Tibial artery (tissue), 4 donors: ENCODE measurements around the gene FBN3.

Experiments used
- DNase-seq, 2 donors: peaks; one replicate each; pipeline ENCODE4 v3.0.0-alpha.2; 2019
- H3K27ac ChIP-seq, 2 donors: fragments of 200-600 bp; sonication (generic) in 1 of 2; 1 replicate in 1 of 2; 2 replicates in 1 of 2; pipeline ENCODE4 v1.5.1; 2018 to 2019; ENCODE audit warnings: mild to moderate bottlenecking in 1 of 2
- H3K27me3 ChIP-seq, 2 donors: fragments of 200-600 bp; sonication (generic) in 1 of 2; one replicate each; pipeline versions ENCODE4 v1.5.1 to v1.6.0; 2016 to 2019
- H3K36me3 ChIP-seq, 3 donors: fragments of 200-600 bp; sonication (generic) in 2 of 3; one replicate each; pipeline ENCODE4 v1.5.1; 2016 to 2019; ENCODE audit warnings: mild to moderate bottlenecking in 2 of 3
- H3K4me1 ChIP-seq, 4 donors: fragments of 200-600 bp; sonication (generic) in 2 of 4; 1 replicate in 3 of 4; 2 replicates in 1 of 4; pipeline ENCODE4 v1.5.1; 2016 to 2019
- H3K4me3 ChIP-seq, 2 donors: fragments of 200-600 bp; sonication (generic) in 1 of 2; 1 replicate in 1 of 2; 2 replicates in 1 of 2; pipeline ENCODE4 v1.5.1; 2018 to 2019; ENCODE audit warnings: mild to moderate bottlenecking in 2 of 2
- H3K9me3 ChIP-seq, 3 donors: fragments of 200-600 bp; sonication (generic) in 1 of 3; one replicate each; pipeline ENCODE4 v1.5.1; 2016 to 2019
- intact Hi-C: fragments of 100-400 bp; cut with DNase I; formaldehyde crosslinking; loops from one replicate; pipeline ENCODE4 v1.15.0; 2023; ENCODE audit warnings: low total_unique reads
- TF ChIP-seq, protein P1 (sequence below), 2 experiments: fragments of 200-600 bp in 1 of 2; fragments of 450-650 bp in 1 of 2; IDR thresholded peaks; one replicate each; pipeline ENCODE4 v1.5.1; 2017 to 2019; ENCODE audit warnings: antibody characterized with exemption in 2 of 2, mild to moderate bottlenecking in 1 of 2, moderate library complexity in 1 of 2

The FBN3 gene

DNA sequence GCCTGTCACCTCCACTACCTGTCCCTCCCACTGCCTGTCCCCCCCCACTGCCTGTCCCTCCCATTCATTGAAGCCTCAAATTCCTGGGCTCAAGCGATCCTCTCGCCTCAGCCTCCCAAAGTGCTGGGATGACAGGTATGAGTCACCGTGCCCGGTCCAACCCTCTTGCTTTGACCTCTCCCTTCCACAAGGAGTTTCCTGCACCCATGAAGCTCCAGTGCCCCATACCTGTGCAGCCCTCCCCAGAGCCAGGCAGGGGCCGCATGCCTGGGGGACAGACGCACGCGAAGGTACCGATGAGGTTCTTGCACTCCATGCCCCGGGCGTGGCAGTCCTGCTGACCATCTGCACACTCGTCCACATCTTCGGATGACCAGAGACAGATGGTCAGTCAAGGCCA is 62.5 kb downstream of the FBN3 start:
- Histone ChIP-seq H3K4me3 (no peak overlapping the region), H3K27ac (no peak overlapping the region), H3K27me3 (peaks cover 0 to 12% of the 10 kb centered on the region in 2 donors), H3K36me3 (no peaks in the 10 kb centered on the region), H3K4me1 (no peaks in the 10 kb centered on the region), H3K9me3 (peaks cover 0 to 11% (median 0%) of the 10 kb centered on the region in 3 donors)
- DNase-seq = no peak
- TF ChIP-seq, protein P1, sequence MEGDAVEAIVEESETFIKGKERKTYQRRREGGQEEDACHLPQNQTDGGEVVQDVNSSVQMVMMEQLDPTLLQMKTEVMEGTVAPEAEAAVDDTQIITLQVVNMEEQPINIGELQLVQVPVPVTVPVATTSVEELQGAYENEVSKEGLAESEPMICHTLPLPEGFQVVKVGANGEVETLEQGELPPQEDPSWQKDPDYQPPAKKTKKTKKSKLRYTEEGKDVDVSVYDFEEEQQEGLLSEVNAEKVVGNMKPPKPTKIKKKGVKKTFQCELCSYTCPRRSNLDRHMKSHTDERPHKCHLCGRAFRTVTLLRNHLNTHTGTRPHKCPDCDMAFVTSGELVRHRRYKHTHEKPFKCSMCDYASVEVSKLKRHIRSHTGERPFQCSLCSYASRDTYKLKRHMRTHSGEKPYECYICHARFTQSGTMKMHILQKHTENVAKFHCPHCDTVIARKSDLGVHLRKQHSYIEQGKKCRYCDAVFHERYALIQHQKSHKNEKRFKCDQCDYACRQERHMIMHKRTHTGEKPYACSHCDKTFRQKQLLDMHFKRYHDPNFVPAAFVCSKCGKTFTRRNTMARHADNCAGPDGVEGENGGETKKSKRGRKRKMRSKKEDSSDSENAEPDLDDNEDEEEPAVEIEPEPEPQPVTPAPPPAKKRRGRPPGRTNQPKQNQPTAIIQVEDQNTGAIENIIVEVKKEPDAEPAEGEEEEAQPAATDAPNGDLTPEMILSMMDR (IDR thresholded peaks at IDR 0.05) = no peak
- intact Hi-C loops = no loop called here

DNA sequence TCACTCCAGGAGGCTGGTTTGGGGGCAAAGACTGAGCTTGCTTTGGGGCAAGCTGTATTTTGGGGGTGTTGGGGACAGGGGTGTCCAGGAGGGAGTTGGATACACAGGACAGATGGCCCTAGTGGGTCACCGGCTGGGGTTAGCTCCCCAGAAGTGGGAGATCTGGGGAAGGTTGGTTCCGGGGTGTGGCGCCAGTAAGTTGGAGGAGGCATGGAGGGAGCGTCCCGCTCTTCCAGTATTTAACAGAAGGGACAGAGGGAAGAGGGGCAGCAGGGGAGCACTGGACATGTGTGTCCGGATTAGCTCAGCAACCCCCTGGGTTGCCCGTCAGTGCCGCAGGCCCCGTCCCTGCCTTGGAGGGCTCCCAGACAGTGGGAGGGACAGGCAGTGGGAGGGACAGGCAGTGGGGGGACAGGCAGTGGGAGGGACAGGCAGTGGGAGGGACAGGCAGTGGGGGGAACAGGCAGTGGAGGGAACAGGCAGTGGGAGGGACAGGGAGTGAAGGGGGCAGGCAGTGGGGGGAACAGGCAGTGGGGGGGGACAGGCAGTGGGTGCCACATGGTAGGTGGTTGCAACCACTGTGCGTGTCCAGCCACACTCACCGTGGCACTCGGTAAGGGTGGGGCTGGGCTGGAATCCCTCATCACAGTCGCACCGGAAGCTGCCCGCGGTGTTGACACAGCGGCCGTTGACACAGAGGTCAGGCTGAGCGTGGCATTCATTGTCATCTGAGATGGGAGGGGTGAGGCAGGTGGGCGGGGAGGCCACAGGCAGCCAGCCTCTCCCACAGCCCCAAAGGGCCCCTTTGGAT is 63.6 kb downstream of the FBN3 start:
- Histone ChIP-seq H3K4me3 (no peak overlapping the region), H3K27me3 (peaks cover 0 to 12% of the 10 kb centered on the region in 2 donors), H3K36me3 (no peaks in the 10 kb centered on the region), H3K27ac (no peak overlapping the region), H3K9me3 (peaks cover 0 to 3% (median 0%) of the 10 kb centered on the region in 3 donors), H3K4me1 (no peaks in the 10 kb centered on the region)
- DNase-seq = no peak
- TF ChIP-seq, protein P1 (IDR thresholded peaks at IDR 0.05) = no peak
- intact Hi-C loops = no loop called here

- H3K4me3 ChIP-seq = no peak overlapping the region
- no peak overlapping the region for H3K27ac ChIP-seq
- no peak for DNase-seq
- TF ChIP-seq, protein P1 (IDR thresholded peaks at IDR 0.05) = no peak
- no peaks in the 10 kb centered on the region for H3K4me1 ChIP-seq
- H3K27me3 ChIP-seq = peaks cover 0 to 12% of the 10 kb centered on the region in 2 donors
- H3K9me3 ChIP-seq = no peaks in the 10 kb centered on the region
- no peaks in the 10 kb centered on the region for H3K36me3 ChIP-seq
- intact Hi-C loops = no loop called here
Observed at GRCh38 chr19:8084152-8084551, 65.2 kb downstream of the FBN3 start.

- Histone ChIP-seq H3K36me3 (no peaks in the 10 kb centered on the region), H3K27me3 (peaks cover 0 to 12% of the 10 kb centered on the region in 2 donors), H3K9me3 (no peaks in the 10 kb centered on the region), H3K27ac (no peak overlapping the region), H3K4me1 (no peaks in the 10 kb centered on the region), H3K4me3 (no peak overlapping the region)
- DNase-seq = no peak
- intact Hi-C loops = no loop called here
- TF ChIP-seq, protein P1 (IDR thresholded peaks at IDR 0.05) = no peak
Observed at GRCh38 chr19:8083141-8083540, 66.3 kb downstream of the FBN3 start.

- Histone ChIP-seq H3K4me1 (no peaks in the 10 kb centered on the region), H3K9me3 (no peaks in the 10 kb centered on the region), H3K27ac (no peak overlapping the region), H3K27me3 (peaks cover 0 to 7% of the 10 kb centered on the region in 2 donors), H3K36me3 (no peaks in the 10 kb centered on the region), H3K4me3 (no peak overlapping the region)
- intact Hi-C loops = no loop called here
- DNase-seq = no peak
- TF ChIP-seq, protein P1 (IDR thresholded peaks at IDR 0.05) = no peak
Observed at GRCh38 chr19:8081569-8082550, 67.5 kb downstream of the FBN3 start.
